Upper lobe of left lung (tissue), 4 donors: ENCODE results near the gene ANO5.

Source experiments
- POLR2A ChIP-seq, 4 donors: fragments of 450-650 bp; IDR thresholded peaks; one replicate each; pipeline ENCODE4 v1.5.1; 2016 to 2017; ENCODE audit warnings: antibody characterized with exemption in 4 of 4, mild to moderate bottlenecking in 2 of 4
- TF ChIP-seq, protein P1 (sequence below), 6 experiments: fragments of 450-650 bp in 4 of 6; fragments of 200-600 bp in 2 of 6; sonication (generic) in 2 of 6; IDR thresholded peaks; one replicate each; pipeline ENCODE4 v1.5.1; 2016 to 2019; ENCODE audit warnings: antibody characterized with exemption in 6 of 6

DNA sequence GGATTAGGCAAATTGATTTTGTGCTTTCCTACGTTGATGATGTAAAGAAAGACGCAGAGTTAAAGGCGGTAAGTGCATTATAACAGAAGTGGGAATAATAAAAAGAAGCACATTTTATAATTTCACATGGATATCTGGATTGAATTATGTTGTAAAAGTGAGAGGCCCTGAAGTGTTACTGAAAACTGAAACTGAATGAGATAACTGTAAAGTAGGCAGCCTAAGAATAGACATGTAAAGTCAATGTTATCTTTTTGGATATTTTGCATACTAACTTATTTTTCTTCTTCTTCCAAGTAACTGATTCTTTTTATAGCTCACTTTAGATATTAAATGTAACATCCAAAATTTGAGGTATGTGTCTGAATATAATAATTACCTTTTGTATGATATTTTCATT lies 28.3 kb downstream of the ANO5 start:
- TF ChIP-seq, protein P1, sequence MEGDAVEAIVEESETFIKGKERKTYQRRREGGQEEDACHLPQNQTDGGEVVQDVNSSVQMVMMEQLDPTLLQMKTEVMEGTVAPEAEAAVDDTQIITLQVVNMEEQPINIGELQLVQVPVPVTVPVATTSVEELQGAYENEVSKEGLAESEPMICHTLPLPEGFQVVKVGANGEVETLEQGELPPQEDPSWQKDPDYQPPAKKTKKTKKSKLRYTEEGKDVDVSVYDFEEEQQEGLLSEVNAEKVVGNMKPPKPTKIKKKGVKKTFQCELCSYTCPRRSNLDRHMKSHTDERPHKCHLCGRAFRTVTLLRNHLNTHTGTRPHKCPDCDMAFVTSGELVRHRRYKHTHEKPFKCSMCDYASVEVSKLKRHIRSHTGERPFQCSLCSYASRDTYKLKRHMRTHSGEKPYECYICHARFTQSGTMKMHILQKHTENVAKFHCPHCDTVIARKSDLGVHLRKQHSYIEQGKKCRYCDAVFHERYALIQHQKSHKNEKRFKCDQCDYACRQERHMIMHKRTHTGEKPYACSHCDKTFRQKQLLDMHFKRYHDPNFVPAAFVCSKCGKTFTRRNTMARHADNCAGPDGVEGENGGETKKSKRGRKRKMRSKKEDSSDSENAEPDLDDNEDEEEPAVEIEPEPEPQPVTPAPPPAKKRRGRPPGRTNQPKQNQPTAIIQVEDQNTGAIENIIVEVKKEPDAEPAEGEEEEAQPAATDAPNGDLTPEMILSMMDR (IDR thresholded peaks at IDR 0.05), result no peak
- TF ChIP-seq POLR2A (IDR thresholded peaks at IDR 0.05), result no peak
